ENCODE results near the gene MAPKAP1.
"Not testable (repeated sequence)": the region's sequence is repeated elsewhere in the genome, so short reads cannot be mapped to it uniquely, and the experiment has no call there.

Gene MAPKAP1

DNA sequence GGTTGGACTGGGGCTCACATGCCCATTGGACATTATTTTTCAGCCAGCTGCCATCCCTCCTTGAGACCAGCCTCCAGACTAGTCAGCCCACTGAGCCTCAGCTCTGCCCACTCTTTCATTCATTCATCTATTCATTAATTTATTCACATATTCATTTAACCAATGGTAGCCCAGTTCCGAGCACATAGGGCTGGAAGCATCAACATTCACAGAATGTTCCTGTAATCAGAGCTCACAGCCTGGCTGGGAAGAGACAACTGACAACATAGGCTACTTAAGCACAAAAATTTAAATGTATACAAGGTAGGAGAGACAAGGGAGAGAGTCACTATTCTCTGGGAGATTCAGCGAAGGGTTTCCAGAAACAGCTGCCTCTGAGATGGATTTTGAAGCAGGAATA, 23.2 kb upstream of the MAPKAP1 start:
- DNase-seq (ENCODE audit: low read depth): no peak

DNA sequence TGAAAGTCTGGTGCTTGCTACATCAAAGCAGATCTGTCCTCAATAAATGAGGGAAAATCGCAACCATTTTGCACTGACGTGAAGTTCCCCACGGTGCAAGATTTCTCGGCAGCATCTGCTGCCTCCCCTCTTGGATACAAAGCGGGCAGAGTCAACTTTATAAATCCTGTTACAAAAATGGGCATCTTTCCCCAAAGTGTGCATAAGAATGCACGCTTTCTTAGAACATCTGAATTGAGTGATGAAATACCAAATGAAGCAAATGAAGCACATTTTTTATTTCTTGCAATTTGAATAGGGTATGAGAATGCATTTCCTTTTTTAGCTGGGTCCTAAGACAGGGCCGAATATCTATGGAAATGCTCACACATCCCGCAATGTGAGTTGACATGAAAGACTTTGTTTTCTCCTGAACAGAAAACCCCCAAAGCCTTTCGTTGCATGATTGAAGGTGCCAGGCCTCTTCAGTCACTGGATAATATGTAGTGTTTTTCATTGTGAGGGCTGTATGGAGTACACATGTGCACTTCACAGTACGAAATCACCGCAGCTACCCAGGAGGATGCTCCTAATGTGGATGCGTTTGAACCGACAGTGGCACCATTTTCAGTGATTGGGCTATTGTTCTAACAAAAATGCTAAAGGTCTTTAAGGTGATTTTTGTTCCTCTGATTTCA, 19.6 kb upstream of the MAPKAP1 start:
- DNase-seq (ENCODE audit: low read depth): no peak

DNA sequence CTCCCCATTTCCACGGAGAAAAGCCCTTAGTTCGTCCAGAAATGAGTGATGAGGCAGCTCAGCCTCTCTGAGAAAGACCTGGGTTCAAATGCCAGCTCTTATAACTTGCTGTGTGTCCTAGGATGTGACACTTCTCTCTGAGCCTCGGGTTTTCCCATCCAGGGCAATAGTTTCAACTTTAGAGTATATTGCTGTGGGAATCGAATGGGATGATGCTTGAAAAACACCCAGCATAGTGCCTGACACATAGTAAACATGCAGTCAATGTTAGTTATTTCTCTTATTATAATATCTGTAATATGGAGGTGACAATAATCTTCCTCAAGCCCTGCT, 430 bp upstream of the MAPKAP1 start:
- no peak for DNase-seq (ENCODE audit: low read depth)

DNA sequence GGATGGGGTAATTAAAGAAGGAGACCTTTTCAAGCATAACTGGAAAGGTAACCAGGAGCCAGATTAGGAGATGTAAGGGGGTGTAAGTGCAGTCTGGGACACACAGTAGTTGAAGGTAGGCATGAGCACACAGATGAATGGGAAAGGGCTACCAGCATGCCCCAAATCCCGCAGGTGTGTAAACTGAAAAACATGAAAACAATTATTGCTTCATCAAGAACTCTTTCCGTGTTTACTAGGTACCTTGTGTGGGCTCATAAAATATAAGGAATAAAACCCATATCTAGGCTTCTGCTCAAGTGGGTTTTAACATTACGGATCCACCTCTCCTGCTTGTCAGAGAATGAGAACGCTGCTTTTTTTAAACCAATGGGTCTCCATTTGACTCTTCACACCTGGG, 1.1 kb downstream of the MAPKAP1 start:
- no peak for DNase-seq (ENCODE audit: low read depth)

DNA sequence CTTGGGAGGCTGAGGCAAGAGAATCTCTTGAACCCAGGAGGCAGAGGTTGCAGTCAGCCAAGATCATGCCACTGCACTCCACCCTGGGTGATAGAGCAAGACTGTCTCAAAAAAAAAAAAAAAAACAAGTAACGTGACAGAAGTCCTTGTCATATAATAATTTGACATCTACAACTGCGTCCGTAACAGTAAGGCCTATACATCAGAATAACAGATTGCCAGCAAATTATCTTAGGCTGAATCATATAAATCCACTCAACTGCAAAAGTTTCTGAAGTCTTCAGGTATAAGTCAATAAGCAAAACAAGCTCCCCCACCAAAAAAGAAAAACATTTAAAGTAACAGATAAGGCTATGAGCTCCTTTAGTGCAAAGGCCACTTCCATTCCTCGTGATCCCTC, 3.3 kb downstream of the MAPKAP1 start:
- no peak for DNase-seq (ENCODE audit: low read depth)

DNA sequence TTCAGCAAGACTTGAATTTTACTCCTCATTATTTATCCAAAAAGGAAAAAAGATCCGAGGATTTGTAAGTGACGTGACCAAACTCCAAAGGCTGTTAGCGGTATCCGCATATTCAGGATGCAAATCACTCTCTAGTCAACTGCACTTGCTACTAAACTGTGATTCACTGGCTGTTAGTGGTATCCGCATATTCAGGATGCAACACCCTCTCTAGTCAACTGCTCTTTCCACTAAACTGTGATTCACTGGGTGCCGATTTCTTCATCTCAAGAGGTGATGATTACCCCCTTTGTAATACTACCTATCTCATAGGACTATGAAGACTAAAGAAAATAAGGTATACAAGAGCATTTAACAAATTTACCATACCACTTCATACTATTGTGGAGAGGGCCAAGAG, 5.7 kb downstream of the MAPKAP1 start:
- DNase-seq (ENCODE audit: low read depth): peak; percentile 82

DNA sequence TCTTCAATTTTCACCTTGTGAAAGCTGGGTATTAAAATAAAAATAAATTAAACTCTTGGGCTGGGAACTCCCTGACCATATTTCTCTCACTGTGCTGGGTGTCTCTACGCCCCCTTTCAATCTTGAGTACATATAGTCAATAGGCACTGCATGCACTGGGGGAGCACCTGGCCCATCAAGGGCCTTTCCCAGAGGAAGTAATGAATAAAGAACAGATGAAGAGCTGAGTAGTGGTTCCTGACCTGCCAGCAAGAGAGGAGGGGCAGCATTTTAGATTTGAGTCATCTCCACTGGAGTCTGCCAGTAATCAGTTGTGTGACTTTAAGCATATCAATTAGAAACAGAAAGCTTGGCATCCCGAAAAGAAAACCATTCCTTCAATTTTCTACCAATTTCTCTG, 6.2 kb downstream of the MAPKAP1 start:
- DNase-seq (ENCODE audit: low read depth): no peak

DNA sequence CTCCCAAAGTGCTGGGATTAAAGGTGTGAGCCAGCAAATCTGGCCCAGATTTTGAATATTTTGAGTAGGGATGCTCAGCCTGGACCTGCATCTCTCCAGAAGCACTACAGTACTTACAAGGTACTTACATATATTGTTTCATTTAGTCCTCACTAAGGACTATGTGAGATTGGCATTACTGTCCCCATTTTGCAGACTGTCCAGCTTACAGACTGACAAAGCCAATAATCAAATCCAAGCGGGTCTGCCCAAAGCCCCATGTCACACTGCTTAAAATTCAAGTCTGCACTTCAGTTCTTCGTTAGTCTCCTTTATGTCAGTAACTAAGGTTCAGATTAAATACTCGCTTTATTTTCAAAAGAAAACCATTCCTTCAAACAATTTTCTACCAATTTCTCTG, 7.1 kb downstream of the MAPKAP1 start:
- DNase-seq (ENCODE audit: low read depth): no peak

DNA sequence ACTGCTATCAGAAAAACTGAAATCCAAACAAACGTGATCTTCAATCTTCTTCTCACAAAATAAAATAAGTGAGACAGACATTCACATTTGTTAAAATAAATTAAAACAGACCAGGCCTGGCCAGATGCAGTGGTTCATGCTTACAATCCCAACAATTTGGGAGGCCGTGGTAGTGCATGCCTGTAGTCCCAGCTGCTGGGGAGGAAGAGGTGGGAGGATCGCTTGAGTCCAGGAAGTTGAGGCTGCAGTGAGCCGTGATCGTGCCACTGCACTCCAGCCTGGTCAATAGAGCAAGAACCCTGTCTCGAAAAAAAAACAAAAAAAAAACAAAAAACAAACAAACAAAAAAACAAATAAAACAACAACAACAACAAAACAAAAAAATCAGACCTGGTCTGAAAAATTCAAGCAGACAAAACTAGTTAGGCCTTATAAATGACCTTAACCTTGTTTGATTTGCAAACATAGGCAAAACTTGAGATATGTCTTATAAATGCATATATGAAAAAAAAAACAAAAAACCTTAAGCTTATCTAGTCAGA, 10.8 kb downstream of the MAPKAP1 start:
- DNase-seq (ENCODE audit: low read depth): peak; percentile 51

DNA sequence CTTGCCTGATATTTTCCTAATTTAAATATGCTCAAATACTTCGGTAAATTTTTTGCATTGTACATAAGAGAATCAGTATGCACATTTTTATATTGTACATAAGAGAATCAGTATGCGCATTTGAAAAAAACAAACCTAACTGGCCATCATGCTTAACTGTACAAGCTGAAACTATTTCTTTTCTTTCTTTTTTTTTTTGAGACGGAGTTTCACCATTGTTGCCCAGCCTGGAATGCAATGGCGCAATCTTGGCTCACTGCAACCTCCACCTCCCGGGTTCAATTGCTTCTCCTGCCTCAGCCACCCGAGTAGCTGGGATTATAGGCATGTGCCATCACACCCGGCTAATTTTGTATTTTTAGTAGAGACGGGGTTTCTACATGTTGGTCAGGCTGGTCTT, 11.5 kb downstream of the MAPKAP1 start:
- peak; percentile 62 for DNase-seq (ENCODE audit: low read depth)

DNA sequence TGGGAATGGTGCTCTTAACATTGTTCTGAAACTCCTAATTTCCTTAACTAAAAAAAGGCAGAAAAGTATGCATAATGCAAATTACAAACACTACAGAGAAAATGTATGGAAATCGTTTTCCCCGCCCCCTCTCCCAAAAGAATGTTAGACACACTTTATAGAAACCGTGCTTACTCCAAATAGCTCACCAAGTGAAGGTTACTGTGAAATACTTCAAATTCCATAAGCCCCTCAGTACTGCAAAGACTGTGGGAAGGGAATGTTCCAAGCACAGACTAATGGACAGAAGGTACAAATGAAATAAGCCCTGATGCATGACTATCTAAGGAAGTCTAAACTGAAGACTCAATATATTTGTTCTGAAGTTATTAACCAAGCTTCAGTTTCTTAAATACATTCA, 12.5 kb downstream of the MAPKAP1 start:
- DNase-seq (ENCODE audit: low read depth): peak; percentile 81

DNA sequence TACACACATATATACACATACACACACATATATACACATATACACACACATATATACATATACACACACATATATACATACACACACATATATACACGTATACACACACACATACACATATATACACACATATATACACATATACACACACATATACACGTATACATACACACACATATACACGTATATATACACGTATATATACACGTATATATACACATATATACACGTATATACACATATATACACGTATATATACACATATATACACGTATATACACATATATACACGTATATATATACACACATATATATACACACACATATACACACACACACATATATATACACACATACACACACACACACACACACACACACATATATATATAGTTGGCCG, 13.5 kb downstream of the MAPKAP1 start:
- DNase-seq (ENCODE audit: low read depth): not testable (repeated sequence)

DNA sequence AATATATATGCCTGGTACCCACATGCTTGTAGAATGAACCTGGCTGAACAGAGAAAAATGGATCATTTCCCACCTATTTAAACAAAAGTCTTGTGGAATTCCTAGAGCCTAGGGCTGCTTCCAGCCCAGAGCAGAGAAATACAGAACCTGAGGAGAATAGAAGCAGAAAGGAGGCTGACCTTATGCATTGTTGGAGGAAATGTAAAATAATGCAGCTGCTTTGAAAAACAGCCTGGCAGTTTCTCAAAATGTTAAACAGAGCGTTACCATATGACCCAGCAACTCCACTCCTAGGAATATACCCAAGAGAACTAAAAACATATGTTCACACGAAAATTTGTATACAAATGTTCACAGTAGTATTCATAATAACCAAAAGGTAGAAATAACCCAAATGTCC, 15.1 kb downstream of the MAPKAP1 start:
- no peak for DNase-seq (ENCODE audit: low read depth)

DNA sequence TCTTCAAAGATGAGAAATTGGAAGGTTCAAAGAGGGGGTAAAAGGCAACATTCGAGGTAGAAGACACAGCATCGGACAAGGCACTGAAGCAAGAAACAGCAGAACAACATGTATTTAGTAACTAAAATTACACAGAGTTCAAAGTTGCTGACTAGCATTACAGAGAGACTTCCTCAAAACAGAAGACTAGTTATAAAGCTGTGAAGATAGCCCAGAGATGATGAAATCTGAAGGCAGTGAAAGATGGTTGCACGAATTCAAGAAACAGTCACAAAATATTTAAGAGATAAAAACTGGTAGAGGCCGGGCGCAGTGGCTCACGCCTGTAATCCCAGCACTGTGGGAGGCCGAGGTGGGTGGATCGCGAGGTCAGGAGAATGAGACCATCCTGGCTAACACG, 16.3 kb downstream of the MAPKAP1 start:
- DNase-seq (ENCODE audit: low read depth): peak; percentile 40

DNA sequence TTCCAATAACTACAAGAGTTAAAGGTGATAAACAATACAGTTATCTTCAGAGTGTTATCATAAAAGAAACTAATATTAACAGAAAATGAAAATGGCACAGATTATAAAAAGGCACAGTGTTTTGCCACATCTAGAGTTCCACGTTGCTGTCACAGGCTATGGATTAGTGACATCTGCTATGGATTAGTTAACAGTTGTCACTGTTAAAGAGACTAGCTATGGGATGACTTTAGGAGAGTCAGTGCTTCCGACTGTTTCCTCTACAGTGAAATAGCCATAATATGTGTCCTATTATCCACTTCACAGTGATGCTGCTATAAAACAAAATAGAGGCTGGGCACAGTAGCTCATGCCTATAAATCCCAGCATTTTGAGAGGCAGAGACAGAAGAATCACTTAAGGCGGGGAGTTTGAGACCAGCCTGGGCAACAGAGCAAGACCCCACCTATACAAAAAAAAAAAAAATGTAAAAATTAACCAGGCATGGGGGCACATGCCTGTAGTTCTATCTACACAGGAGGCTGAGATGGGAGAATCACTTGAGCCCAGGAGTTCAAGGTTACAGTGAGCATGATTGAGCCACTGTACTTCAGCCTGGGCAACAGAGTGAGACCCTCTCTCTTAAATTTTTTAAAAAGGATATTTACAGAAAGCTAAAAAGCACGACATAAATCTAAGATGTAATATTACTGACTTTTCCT, 19.7 kb downstream of the MAPKAP1 start:
- no peak for DNase-seq (ENCODE audit: low read depth)

DNA sequence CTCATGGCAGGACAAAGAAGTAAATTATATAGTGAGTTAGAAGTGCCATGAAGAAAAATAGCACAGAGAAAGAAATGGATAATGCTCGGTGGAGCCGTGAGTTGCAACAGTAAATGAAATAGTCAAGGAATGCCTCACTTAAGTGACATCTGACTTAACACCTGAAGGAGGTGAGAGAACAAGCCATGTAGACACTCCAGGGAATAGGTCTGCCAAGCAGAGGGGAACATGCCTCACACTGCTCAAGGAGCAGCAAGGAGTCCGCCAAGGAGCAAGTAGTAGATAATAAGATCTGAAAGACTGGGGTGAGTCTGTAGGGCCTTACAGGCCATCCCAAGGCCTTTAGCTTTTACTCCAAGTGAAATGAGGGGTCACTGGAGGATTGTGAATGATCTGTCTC, 21.8 kb downstream of the MAPKAP1 start:
- no peak for DNase-seq (ENCODE audit: low read depth)

DNA sequence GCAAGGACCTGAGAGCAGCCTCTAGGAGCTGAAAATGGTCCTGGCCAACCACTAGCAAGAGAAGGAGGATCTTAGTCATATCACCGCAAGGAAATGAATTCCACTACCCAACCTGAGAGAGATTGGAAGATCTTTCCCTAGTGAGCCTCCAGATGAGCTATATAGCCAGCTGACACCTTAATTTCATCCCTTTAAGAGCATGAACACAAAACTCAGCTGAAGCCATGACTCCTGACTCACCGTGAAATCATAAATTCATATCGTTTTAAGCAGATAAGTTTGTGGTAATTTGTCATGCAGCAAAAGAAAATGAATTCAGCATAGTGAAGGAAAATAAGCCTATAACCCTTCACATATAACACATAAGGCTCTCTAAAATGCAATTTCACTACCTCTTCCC, 23.5 kb downstream of the MAPKAP1 start:
- peak; percentile 91 for DNase-seq (ENCODE audit: low read depth)

DNA sequence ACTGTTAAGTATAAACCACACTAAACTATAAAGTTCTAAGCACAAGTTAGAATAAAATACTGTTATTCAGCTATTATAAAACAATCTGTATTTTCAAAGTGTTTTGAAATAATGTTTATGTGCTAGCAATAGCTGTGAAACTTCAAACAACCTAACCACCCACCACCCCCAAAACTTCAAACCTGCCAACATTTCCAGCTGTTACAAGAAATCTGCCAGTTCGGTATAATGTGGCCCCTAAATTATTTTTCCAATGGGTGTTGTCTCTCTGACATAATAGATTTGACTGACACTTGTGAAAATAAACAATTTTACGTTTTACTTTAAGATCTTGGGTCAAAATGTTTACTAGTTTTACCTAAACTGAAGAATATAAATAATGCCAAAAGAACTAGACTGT, 24.7 kb downstream of the MAPKAP1 start:
- no peak for DNase-seq (ENCODE audit: low read depth)

DNA sequence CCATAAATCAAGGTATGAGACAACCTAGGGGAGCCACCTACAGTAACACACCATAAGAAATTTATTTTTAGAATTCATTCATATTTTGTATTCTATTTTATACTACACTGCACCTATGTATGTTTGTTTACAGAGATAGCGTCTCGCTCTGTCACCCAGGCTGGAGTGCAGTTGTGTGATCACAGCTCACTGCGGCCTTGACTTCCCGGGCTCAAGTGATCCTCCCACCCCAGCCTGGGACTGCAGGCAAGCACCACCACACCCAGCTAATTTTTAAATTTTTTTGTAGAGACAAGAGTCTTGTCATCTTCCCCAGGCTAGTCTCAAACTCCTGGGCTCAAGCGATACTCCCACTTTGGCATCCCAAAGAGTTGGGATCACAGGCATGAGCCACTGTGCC, 25.4 kb downstream of the MAPKAP1 start:
- no peak for DNase-seq (ENCODE audit: low read depth)

DNA sequence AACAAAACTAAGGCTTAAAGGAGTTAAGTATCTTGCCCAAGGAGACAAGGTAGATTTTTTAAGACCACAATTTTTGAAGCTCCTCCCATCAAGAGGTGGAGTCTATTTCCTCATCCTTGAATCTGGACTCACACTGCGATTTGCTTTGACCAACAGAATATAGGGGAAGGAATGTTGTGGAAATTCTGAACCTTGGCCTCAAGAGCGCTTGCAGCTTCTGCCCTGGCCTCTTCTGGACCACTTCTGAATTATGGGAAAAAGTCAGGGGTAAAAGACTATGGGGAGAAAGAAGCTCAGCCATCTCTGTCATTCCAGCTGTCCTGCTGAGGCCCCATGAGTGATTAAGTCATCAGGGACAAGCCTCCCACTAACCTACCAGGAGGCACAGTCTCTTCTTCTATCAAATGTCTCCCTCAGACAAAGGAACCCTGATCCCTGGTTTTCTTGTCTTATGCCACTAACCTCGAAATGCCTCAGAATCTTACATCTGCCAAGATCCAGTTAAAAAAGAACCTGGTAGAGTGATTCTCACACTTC, 25.9 kb downstream of the MAPKAP1 start:
- no peak for DNase-seq (ENCODE audit: low read depth)

DNA sequence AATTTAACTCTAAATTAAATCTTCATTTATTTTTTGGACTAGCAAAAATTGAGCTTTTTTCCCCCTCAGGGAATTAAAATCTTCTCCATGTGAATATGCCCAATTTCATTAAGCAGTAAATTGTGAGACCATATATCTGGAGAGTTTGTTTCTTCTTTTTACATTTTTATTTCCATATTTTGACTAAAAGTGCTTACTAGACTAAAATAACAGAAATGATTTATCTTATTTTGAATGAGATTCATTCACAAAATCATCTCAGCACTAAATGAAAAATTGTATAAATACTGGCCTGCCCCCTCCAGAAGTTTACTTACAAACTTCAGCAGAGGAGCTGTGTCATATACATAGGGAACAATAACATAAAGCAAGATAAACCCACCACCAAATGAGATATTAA, 26.6 kb downstream of the MAPKAP1 start:
- no peak for DNase-seq (ENCODE audit: low read depth)

DNA sequence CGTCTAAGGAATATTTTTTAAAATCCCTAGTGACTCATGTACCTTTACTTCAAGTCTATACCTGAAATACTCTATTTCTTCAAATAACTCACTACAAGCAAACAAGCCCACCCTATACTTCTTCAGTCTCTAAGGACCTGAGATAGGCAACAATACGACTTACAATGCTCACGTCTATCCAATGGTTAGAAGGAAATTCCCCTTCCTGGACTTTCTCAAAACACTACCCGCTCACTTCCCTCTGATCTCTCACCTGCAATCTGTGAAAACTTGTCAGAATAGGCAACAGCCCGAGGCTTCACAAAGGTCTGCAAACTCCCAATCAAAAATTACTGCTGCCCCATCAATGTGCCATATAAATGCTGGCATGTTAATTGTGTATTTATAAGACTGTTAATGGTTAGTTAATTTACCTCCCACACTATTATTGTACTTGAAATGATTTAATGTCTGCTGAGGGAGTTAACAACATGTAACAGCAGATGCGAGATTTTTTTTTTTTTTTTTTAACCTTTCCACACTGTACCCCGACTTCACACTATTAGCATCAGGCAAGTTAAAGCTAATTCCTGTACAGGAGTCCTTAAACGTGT, 27.3 kb downstream of the MAPKAP1 start:
- DNase-seq (ENCODE audit: low read depth): no peak

All from amniotic epithelial cell (primary cell).